CD4-positive, alpha-beta T cell (primary cell): ENCODE data around the gene NIBAN1. TPM values are rescaled to one million over a fixed set of nuclear protein-coding genes. Genes with fewer than 3 reads are reported as not detected.

Experiments
- ATAC-seq: fragments of 200-7000 bp; cut with Tn5 transposase; one replicate; pipeline ENCODE4 v1.10.0; 2022; ENCODE audit warnings: mild to moderate bottlenecking; ENCODE audit not compliant: poor library complexity
- CTCF ChIA-PET: fragments of 350-600 bp; sonication (Branson Sonifier 250); formaldehyde crosslinking; loops from one replicate; lab custom pipeline; 2021; ENCODE audit warnings: antibody characterized with exemption, inconsistent platforms; lab: Charles Lee
- POLR2A ChIA-PET: fragments of 350-600 bp; sonication (Branson Sonifier 250); formaldehyde crosslinking; loops from one replicate; lab custom pipeline; 2021; ENCODE audit warnings: antibody characterized with exemption, inconsistent platforms; lab: Charles Lee
- DNase-seq, 14 experiments: peaks; one replicate each; pipeline ENCODE4 v3.0.0-alpha.2; 2013 to 2020; ENCODE audit warnings: mixed read lengths in 2 of 14
- H3K27ac ChIP-seq, 2 donors: one replicate each; pipeline versions ENCODE4 v1.5.1 to v1.7.0; 2013; ENCODE audit warnings: low read length in 2 of 2, low read depth in 1 of 2, mild to moderate bottlenecking in 1 of 2
- H3K27me3 ChIP-seq, 2 experiments: 1 replicate in 1 of 2; 2 replicates in 1 of 2; pipeline versions ENCODE4 v1.6.1 to v1.7.0; 2013; ENCODE audit warnings: low read length in 2 of 2, control low read depth in 1 of 2, mild to moderate bottlenecking in 1 of 2, moderate library complexity in 1 of 2; ENCODE audit not compliant: insufficient read depth in 2 of 2, control insufficient read depth in 1 of 2
- H3K36me3 ChIP-seq: one replicate; pipeline ENCODE4 v1.6.1; 2013; ENCODE audit warnings: low read length, control low read depth; ENCODE audit not compliant: insufficient read depth
- H3K4me1 ChIP-seq: one replicate; pipeline ENCODE4 v1.6.1; 2013; ENCODE audit warnings: low read length, control low read depth; ENCODE audit not compliant: insufficient read depth
- H3K4me3 ChIP-seq: one replicate; pipeline ENCODE4 v1.5.1; 2013; ENCODE audit warnings: mild to moderate bottlenecking, low read length, moderate library complexity
- H3K9me3 ChIP-seq, 2 experiments: 1 replicate in 1 of 2; 2 replicates in 1 of 2; pipeline versions ENCODE4 v1.6.1 to v1.7.0; 2013; ENCODE audit warnings: low read length in 2 of 2, mild to moderate bottlenecking in 2 of 2, control low read depth in 1 of 2, moderate library complexity in 1 of 2; ENCODE audit not compliant: control insufficient read depth in 1 of 2, insufficient read depth in 1 of 2
- H3K27ac Mint-ChIP-seq: one replicate; pipeline ENCODE4 v1.8.0; 2020; ENCODE audit warnings: mixed read lengths
- H3K27me3 Mint-ChIP-seq: one replicate; pipeline ENCODE4 v1.8.0; 2021; ENCODE audit warnings: mixed read lengths
- H3K36me3 Mint-ChIP-seq: one replicate; pipeline ENCODE4 v1.8.0; 2021; ENCODE audit warnings: low read depth, mixed read lengths
- H3K4me1 Mint-ChIP-seq: one replicate; pipeline ENCODE4 v1.8.0; 2021; ENCODE audit warnings: low read depth, mixed read lengths
- H3K4me3 Mint-ChIP-seq: one replicate; pipeline ENCODE4 v1.8.0; 2020; ENCODE audit warnings: mild to moderate bottlenecking, mixed read lengths
- H3K9me3 Mint-ChIP-seq: one replicate; pipeline ENCODE4 v1.8.0; 2020; ENCODE audit warnings: mixed read lengths
- CTCF ChIP-seq: fragments of 200-600 bp; IDR thresholded peaks from one replicate; pipeline ENCODE4 v1.8.0; 2022; ENCODE audit warnings: antibody characterized with exemption, mild to moderate bottlenecking
- intact Hi-C, 2 experiments: fragments of 100-400 bp; cut with DNase I in 1 of 2; cut with micrococcal nuclease in 1 of 2; formaldehyde crosslinking; loops; one replicate each; pipeline versions ENCODE4 v1.15.1 to v1.9.0; 2023 to 2025; cut with DNase I, micrococcal nuclease
- total RNA-seq, 174 experiments: library from RNA in 2 of 174; stranded (reverse) in 2 of 174; gene quantifications; one replicate each; pipeline ENCODE4 v1.2.3 and lab custom pipeline; 2021 to 2026

Gene NIBAN1
- total RNA-seq, 2 experiments from 2014 or later: 18.5 to 20.4 TPM

DNA sequence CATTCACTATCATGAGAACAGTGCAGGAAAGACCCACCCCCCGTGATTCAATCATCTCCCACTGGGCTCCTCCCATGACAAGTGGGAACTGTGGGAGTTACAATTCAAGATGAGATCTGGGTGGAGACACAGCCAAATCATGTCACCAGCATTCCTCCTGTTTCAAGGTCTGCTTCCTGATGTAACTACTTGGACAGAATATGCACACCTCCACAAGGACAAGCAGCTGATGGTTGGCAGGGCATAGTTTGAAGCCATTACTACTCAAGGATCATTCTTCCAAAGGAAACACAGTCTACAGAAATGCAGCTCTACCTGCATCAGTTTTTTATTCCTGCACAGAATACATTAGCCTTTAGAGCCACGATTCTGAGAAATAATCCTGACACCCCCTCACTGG lies 42.6 kb upstream of the NIBAN1 start:
- no peak for TF ChIP-seq CTCF
- intact Hi-C loops: no loop called here
- ChIA-PET CTCF (no interaction called here), POLR2A (no interaction called here)
- peaks cover 5% of the 10 kb centered on the region for H3K27me3 Mint-ChIP-seq
- H3K36me3 Mint-ChIP-seq: no peaks in the 10 kb centered on the region
- Histone ChIP-seq H3K9me3 (no peaks in the 10 kb centered on the region), H3K4me3 (no peak overlapping the region), H3K27me3 (no peaks in the 10 kb centered on the region), H3K4me1 (no peaks in the 10 kb centered on the region), H3K36me3 (no peaks in the 10 kb centered on the region), H3K27ac (no peak overlapping the region)
- no peaks in the 10 kb centered on the region for H3K4me1 Mint-ChIP-seq
- H3K9me3 Mint-ChIP-seq: no peaks in the 10 kb centered on the region
- DNase-seq: no peak
- H3K4me3 Mint-ChIP-seq: no peak overlapping the region
- no peak overlapping the region for H3K27ac Mint-ChIP-seq
- no peak for ATAC-seq

DNA sequence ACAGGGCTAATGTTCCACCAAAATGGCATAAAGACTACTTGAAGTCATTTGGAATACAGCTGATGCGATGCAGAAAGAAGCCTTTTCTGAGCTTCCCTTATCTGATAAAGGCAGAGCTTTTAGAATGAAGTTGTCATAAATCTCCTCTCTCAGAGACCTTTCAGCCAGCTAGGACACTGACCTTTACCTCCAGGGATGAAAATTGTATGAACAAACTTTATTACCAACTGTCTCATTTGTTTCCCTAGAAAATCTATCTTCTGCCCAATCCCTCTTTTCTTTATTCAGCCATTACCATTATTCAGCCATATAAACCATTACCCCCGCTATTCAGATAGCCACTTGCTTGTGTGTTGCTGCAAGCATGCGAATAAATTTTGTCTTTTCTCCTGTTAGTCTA lies 41.3 kb upstream of the NIBAN1 start:
- Histone ChIP-seq H3K9me3 (no peaks in the 10 kb centered on the region), H3K4me1 (no peaks in the 10 kb centered on the region), H3K27me3 (no peaks in the 10 kb centered on the region), H3K4me3 (no peak overlapping the region), H3K36me3 (no peaks in the 10 kb centered on the region), H3K27ac (no peak overlapping the region)
- no peak overlapping the region for H3K4me3 Mint-ChIP-seq
- DNase-seq (no peak), ATAC-seq (no peak)
- no peaks in the 10 kb centered on the region for H3K9me3 Mint-ChIP-seq
- no peak for TF ChIP-seq CTCF
- intact Hi-C loops: no loop called here
- H3K36me3 Mint-ChIP-seq: no peaks in the 10 kb centered on the region
- peaks cover 5% of the 10 kb centered on the region for H3K27me3 Mint-ChIP-seq
- H3K4me1 Mint-ChIP-seq: no peaks in the 10 kb centered on the region
- ChIA-PET CTCF (no interaction called here), POLR2A (no interaction called here)
- H3K27ac Mint-ChIP-seq: no peak overlapping the region

GRCh38 chr1:185014941-185015340 lies 40.6 kb upstream of the NIBAN1 start:
- Histone ChIP-seq H3K36me3 (no peaks in the 10 kb centered on the region), H3K9me3 (no peaks in the 10 kb centered on the region), H3K4me3 (no peak overlapping the region), H3K4me1 (no peaks in the 10 kb centered on the region), H3K27ac (no peak overlapping the region), H3K27me3 (no peaks in the 10 kb centered on the region)
- Mint-ChIP-seq H3K27me3 (peaks cover 5% of the 10 kb centered on the region), H3K36me3 (no peaks in the 10 kb centered on the region), H3K4me1 (no peaks in the 10 kb centered on the region), H3K9me3 (no peaks in the 10 kb centered on the region), H3K4me3 (no peak overlapping the region), H3K27ac (no peak overlapping the region)
- DNase-seq: no peak
- ChIA-PET POLR2A (no interaction called here), CTCF (no interaction called here)
- intact Hi-C loops: no loop called here
- no peak for TF ChIP-seq CTCF
- ATAC-seq: no peak
